Measurements from ENCODE around the gene RFX2. TPM values are rescaled to one million over a fixed set of nuclear protein-coding genes. Genes with fewer than 3 reads are reported as not detected.

The RFX2 gene
- total and polyA plus RNA-seq, 9 of the 15 experiments (the other 6 are each of a cell fraction or from before 2014, with no cell fraction given), result 3.6 to 18.7 (median 8.7) TPM

GRCh38 chr19:5961969-5962945, 148.0 kb downstream of the RFX2 start:
- intact Hi-C loops (cut with micrococcal nuclease), result no loop called here
- H2AFZ ChIP-seq (ENCODE audit: low read depth, low read length), result no peak overlapping the region
- in situ Hi-C loops (cut with MboI), result no loop called here
- FAIRE-seq (no peak), ATAC-seq (no peak), DNase-seq (ENCODE audit: extremely low read depth in 1 of 4, low spot score in 3 of 4) (no peak)
- peaks cover 95% of the 10 kb centered on the region for H3K79me2 ChIP-seq (ENCODE audit: control insufficient read depth, insufficient read depth, low read length)
- H4K20me1 ChIP-seq (replicated peaks; ENCODE audit: control insufficient read depth, insufficient read depth, low read length), result peaks cover 80% of the 10 kb centered on the region
- CTCF ChIA-PET (ENCODE audit: low intra/inter-chr PET ratio), result no interaction called here
- no peak overlapping the region for H3K4me3 ChIP-seq
- WGBS (ENCODE audit: insufficient coverage, low coverage, missing lambda C conversion rate), result 76% methylated on average over 28 of the region's 29 CpGs
- no TSS peak for BruUV-seq (replicated peaks)
- H3K27me3 ChIP-seq (ENCODE audit: control insufficient read depth in 2 of 2, insufficient read depth in 2 of 2, low read length in 2 of 2), result no peaks in the 10 kb centered on the region
- no peaks in the 10 kb centered on the region for H3K9me3 ChIP-seq (replicated peaks; ENCODE audit: control insufficient read depth, insufficient read depth, low read depth, low read length)
- peaks cover 10% of the 10 kb centered on the region for H3K9me1 ChIP-seq (ENCODE audit: control insufficient read depth, insufficient read depth, low read length)
- H3K4me2 ChIP-seq (ENCODE audit: insufficient read depth, low read length), result no peak overlapping the region
- POLR2A ChIA-PET, result interaction anchor here (0.5 to 0.7 kb wide), 4 partner anchors 16 to 171 kb away, joined by 3 read pairs; partner anchors contain the start of genes DUS3L and RANBP3
- H3K9ac ChIP-seq (ENCODE audit: insufficient read depth in 1 of 2, low read depth in 2 of 2, low read length in 2 of 2), result peak overlapping the region in 1 of 2 experiments; percentile 72; a peak in 2 of 4 replicates
- peak overlapping the region; percentile 13; the same call in 1 of the 3 replicates for H3K27ac ChIP-seq (ENCODE audit: extremely low read depth, low read depth, low read length)
- peaks cover 44% of the 10 kb centered on the region; the same call in 2 of the 3 replicates for H3K36me3 ChIP-seq (ENCODE audit: control insufficient read depth, insufficient read depth, low read length)
- peaks cover 2 to 29% of the 10 kb centered on the region in 2 experiments; a peak in 4 of 5 replicates for H3K4me1 ChIP-seq (replicated peaks in 1 of 2; ENCODE audit: control insufficient read depth in 2 of 2, insufficient read depth in 2 of 2, low read length in 2 of 2)
- TF ChIP-seq IRF1 (CRISPR knock-in tag; IDR thresholded peaks at IDR 0.05; ENCODE audit: borderline replicate concordance) (no peak), ZNF76 (CRISPR knock-in tag; IDR thresholded peaks at IDR 0.05; ENCODE audit: borderline replicate concordance) (no peak), NONO (IDR thresholded peaks at IDR 0.05; ENCODE audit: low read depth in 2 of 2, low read length in 1 of 2) (no peak), ATF3 (IDR thresholded peaks at IDR 0.05) (no peak), ATF3 (CRISPR knock-in tag; conservative IDR thresholded peaks at IDR 0.05) (no peak), ZBTB33 (CRISPR knock-in tag; IDR thresholded peaks at IDR 0.05) (no peak), CHD1 (IDR thresholded peaks at IDR 0.05; ENCODE audit: low read length) (no peak), ZSCAN32 (CRISPR knock-in tag; IDR thresholded peaks at IDR 0.05) (no peak), POLR3G (IDR thresholded peaks at IDR 0.05; ENCODE audit: extremely low read depth, insufficient read length, insufficient replicate concordance) (no peak), ELF4 (CRISPR knock-in tag; IDR thresholded peaks at IDR 0.05) (no peak), NR0B1 (IDR thresholded peaks at IDR 0.05; ENCODE audit: partially characterized antibody) (no peak), CTBP1 (IDR thresholded peaks at IDR 0.05; ENCODE audit: borderline replicate concordance) (no peak)
- TF ChIP-seq, protein P1, sequence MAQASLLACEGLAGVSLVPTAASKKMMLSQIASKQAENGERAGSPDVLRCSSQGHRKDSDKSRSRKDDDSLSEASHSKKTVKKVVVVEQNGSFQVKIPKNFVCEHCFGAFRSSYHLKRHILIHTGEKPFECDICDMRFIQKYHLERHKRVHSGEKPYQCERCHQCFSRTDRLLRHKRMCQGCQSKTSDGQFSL (CRISPR knock-in tag; IDR thresholded peaks at IDR 0.05), result no peak
- TF ChIP-seq, protein P1 (tag; IDR thresholded peaks at IDR 0.05), result no peak
